ENCODE data around the gene CNTNAP1. TPM values are rescaled to one million over a fixed set of nuclear protein-coding genes. Genes with fewer than 3 reads are reported as not detected.

CNTNAP1 gene
- total RNA-seq, 1 donor from 2014 or later: 8.1 TPM

DNA sequence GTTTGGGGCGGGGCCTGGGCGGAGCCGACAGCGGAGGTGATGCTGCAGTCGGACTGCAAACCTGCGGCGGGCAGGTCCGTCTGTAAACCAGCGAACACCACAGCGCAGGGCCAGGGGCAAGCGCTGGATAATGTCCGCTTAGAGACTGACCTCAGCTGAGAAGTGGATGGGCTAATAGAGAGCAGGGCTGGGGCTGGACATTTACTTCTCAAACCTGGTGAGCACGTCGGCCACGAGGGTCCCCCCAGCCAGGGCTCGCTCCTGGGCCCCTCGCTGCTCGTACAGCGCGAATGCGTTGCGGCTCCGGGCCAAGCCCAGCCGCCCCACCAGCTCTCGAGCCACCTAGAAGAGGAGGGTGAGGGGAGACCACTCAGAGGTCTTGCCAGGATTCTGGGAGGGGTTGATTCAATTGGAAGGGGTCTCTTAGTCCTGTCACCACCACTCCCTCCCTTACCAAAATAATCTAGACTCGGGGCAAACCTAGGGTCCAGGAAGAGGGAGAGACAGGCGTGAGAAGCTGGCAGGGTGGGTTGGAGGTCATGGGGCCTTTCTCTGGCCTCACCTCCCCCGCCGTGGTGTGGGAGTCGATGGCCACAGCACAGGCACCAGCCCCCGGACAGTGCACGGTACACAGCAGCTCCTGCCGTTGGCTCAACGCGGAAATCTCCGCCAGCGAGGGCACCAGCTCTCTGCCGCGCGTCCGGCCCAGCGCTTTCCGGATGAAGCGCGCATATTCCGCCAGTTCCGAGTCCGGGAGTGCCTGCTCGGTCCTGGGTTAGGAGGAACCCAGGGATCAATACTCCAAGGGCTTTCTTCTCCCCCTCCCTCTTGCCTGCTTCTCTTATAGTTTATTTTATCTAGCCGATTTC lies 11.3 kb upstream of the CNTNAP1 start:
- DNase-seq (ENCODE audit: low spot score): no peak

DNA sequence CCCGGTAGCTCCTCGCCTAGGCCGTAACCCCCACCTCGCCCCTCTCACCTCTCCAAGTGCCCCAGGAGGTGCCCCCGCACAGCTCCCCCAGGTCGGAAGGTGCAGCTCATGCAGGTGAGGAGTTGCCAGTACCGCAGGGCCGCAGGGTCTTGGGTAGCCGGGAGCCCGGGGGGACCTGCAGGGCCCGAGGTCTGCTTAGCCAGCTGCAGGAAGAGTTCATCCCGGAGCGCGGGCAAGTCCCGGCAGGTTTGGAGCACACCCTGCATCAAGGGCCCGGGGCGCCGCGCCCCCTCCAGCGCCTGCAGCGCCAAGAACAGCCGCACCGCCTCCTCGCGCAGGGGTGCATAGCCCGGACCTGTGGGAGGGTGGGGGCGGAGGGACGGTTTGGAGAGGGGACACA lies 10.3 kb upstream of the CNTNAP1 start:
- DNase-seq (ENCODE audit: low spot score): no peak

DNA sequence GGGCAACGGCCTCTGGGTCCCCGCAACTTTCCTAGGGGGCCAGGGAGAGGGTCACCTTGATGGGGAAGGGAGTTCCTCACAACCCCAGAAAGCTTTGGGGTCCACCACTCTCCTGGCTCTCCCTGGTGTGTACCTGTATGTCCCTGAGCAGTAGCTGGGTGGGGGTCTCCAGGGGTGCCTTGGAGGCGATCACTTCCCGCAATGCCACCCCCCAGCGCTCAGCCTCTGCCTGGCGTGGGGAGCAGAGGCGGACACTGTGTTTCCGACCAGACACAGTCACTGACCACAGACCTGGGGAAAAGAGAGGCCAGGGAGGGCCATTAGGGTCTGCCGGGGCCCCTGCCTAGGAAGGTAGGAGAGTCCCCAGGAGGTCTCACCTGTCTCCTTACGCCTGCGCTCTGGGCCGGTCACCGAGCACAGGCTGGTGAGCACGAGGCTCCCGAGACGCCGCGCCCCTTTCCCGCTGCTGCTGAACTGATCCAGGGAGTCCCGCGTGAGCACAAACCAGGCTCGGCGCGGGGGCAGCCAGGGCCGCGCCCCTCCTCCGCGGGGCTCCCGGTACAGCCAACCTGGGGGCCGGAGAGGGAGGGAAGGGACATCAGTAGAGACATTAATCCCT lies 9.0 kb upstream of the CNTNAP1 start:
- DNase-seq (ENCODE audit: low spot score): no peak

GRCh38 chr17:42673885-42674754 lies 8.2 kb upstream of the CNTNAP1 start:
- DNase-seq (ENCODE audit: low spot score): no peak

DNA sequence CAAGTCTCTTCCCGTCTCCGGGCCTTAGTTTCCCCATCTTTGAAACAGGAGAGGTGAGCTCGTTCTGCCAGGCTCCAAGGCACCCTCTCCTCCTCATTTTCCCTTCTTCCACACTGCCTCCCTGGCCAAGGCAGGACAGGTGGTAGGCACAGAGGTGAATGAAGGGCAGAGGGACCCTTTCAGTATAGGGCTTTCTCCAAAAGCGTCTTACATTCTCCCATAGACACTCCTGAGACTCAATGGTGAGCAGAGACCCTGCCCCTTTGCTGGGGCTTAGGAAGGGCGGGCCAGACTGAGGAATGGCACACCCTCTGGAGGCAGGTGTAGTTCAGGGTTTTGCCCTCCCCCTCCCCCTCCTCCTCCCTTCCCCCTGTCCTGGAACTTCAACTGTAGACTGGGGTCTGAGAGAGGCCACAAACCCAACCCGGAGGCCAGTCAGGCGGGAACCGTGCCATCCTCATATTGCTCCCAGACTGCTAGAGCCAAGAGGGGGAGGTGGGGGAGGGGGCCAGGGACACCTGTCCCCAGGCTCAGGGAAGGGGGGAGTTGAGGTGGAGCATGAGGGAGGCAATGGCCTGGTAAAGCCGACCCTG lies 7.5 kb upstream of the CNTNAP1 start:
- DNase-seq (ENCODE audit: low spot score): no peak

DNA sequence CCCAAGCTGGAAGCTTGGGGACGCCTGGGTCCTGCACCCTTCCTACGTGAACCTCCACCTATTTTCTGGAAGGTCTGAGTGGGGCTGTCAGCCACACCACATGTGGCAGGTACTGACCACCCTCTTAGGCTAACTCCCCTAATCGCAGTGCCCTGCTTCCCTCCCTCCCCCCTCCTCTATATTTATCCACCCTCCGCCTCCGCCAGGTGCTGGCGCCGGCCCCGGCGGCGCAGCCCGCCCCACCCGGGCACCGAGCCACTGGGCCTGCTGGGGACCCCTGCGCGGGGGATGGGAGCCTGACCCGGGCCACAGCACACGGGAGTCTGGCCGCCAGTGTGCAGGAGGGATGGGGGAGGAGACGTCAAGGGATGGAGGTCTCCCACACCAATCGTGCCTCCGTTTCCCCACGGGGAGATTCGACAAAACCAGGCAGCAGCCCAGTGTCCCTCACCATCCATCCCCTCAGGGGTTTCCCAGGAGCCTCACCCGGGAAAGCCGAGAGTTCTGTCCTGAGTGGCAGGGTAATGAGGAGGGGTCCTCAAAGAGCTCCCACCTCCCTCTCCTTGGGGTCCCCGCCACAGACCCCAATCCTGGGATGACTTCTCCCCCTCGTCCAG lies 6.9 kb upstream of the CNTNAP1 start:
- DNase-seq (ENCODE audit: low spot score): no peak

DNA sequence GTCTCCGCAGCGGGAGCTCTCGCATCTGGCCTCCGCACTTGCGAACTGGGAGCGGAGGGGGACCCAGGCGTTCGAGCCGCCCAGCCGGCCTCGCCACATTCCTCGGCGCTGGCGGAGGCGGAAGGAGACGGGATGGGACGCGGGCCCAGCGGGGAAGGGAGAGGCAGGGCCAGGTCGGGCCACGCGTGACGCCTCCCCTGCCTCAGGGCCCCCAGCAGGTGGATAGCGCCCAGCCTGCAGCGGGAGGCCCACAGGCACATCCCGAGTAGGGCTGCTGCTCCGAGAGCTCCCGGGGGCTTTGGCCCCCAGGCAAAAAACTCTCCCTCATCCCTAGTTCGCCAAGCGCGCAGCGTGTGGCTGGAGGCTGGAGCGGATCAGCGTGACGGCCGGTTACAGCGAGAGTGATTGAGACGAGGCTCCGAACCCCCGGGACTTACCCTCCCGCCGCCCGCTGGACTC lies 6.3 kb upstream of the CNTNAP1 start:
- peak; percentile 64 for DNase-seq (ENCODE audit: low spot score)

DNA sequence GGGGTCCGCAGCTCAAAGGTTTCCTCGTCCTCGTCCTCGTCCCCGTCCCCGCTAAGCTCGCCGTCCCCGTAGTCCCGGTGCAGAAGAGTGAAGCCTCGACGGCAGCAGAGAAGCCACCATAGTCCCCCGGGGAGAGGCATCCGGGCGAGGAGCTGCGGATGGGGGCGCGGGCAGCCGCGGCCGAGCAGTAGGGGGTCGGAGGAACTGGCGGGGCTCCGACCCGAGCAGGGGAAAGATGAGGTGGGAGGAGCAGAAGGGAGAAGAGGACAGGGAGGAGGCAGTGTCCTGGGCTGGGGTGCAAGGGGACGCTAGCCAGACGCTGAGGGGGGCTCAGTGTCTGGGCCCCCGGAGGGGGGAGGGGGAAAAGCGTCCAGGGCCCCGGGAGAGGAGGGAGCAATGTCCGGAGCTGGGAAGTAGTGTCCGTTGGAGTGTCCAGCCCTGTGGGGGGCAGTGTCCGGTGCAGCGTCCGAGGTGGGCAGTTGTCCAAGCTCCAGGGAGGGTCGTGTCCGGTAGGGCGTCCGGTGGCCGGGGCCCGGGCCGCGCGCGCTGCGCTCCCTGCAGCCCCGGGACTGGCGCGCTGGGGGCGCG lies 5.8 kb upstream of the CNTNAP1 start, which contains the start of gene PLEKHH3:
Gene PLEKHH3 (minus strand): TSS at position 571 of the 588 bp plus-strand sequence. CDS start 431 bp downstream, at position 140.
- DNase-seq (ENCODE audit: low spot score): no peak

DNA sequence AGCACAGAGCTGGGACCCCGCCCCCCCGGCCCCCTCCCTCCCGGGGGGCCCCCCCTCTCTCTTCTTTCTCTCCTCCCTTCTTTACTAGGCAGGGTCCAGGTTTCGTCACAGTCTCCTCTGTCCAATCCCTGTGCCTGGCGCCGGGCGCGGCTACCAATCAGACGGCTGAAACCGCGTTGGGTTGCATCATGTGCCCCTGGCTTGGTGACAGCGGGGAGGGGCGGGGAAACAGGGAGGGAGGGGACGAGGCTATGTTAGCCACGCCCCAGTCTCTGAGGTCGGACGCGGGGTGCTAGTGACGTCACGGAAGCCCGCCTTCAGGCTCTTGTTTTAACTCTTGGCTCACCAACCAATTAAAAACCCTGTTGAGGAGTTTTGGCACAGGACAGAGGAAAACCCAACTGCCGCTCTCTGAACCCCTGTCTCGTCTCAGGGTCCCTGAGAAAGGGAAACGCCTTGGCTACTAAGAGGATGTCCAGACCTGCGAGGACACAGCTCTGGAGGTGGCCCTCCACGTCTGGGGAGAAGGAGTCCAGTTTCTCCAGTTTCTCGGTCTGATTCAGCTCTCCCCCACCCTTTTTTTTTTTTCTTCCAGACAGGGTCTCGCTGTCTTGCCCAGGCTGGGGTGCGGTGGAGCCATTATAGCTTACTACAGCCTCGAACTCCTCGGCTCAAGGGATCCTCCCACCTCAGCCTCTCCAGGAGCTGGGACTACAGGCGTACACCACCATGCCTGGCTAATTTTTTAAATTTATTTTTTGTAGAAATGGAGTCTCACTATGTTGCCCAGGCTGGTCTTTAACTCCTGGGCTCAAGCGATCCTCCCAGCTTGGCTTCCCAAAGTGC lies 5.1 kb upstream of the CNTNAP1 start:
- DNase-seq (ENCODE audit: low spot score): peak; percentile 100

DNA sequence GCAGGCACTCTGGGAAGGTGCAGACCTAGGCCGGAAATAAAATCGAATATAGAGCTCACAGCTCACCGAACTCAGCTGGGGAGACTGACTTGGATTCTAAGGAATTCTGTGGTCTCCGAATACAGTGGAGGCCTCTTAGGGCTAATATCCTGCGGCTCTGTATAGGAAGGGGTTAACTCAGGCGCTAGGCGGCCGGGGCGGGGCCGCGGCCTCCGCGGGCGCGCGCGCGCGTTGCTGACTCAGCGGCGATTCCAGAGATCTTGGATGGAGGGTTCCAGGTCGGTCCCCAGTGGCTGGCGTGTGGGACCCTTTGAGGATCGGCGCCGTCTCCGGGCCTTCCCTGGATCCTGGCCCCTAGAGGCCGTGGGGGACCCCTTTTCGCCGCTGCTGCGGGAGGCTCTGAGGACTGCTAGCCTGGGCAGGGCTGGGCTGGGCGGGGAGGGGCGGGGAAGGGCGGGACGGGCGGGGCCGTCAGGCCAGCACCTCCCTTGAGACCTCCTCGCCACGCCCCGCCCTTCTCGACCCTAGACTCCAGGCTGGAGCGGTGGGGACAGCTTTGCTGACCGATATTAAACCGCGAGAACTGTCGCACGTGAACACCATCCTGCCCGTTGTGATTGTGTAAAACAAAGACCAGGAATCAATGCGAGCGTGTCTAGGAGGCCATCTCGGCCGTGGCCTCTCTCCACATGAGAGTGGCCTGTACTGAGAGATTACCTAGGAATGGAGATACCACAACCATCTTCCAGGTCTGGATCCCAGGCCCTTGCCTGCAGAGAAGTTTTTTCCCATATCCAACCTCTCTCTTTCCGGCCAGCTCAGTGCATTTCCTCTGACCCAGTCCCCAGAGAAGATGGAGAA lies 4.2 kb upstream of the CNTNAP1 start:
- peak; percentile 84 for DNase-seq (ENCODE audit: low spot score)

GRCh38 chr17:42678951-42679491 lies 3.3 kb upstream of the CNTNAP1 start:
- DNase-seq (ENCODE audit: low spot score): peak; percentile 36

- peak; percentile 78 for DNase-seq (ENCODE audit: low spot score)
Observed at GRCh38 chr17:42679492-42680330, 2.6 kb upstream of the CNTNAP1 start.

DNA sequence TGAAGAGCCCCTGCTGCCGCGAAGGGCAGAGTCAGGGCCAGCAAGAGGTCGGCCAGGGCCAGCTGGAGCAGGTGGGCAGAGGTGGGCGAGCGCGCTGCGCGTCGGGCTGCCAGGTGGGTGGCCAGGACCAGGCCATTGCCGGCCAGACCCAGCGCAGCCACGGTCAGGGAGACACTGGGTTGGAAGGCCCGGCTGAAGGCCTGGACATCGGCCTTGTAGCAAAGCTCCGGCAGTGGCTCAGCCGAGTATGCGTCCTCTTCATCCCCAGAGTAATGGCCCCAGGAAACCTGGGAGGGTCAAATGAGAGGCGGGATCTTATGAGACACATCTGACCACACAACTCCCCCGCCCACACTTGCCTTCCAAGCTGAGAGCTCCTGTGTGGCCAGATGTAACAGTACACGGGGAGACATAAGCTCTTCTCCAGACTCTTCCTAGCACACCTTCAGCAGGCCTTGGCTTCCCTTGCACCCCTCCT lies 2.0 kb upstream of the CNTNAP1 start:
- no peak for DNase-seq (ENCODE audit: low spot score)

DNA sequence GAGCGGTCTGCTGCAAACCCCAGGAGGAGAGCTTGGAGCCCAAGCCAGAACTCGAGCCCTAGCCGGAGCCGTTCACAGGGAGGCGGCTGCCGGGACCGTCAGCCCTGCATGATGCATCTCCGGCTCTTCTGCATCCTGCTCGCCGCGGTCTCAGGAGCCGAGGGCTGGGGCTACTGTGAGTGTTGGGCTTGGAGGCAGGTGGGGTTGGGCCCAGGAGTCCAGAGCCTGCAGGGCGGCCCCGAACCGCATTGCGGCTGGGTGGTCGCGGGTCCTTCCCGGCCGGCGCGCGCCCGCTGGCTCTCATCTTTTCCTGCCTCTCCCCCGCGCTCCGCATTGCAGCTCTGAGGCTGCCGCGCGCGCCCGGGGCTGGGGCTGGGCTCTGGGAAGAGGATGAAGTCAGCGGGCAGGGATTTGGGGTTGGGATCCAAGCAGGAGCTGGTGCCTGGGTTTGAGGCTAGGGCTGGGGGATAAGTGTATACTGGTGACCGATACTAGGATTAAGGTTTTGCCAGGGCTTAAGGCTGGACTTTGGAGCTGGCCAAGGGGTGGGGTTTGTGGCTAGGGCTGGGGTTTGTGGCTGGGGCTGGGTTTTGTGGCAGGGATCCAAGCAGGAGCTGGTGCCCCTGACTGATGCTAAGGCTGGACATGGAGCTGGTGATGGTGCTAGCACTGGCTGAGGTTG lies 532 bp downstream of the CNTNAP1 start:
- no peak for DNase-seq (ENCODE audit: low spot score)

DNA sequence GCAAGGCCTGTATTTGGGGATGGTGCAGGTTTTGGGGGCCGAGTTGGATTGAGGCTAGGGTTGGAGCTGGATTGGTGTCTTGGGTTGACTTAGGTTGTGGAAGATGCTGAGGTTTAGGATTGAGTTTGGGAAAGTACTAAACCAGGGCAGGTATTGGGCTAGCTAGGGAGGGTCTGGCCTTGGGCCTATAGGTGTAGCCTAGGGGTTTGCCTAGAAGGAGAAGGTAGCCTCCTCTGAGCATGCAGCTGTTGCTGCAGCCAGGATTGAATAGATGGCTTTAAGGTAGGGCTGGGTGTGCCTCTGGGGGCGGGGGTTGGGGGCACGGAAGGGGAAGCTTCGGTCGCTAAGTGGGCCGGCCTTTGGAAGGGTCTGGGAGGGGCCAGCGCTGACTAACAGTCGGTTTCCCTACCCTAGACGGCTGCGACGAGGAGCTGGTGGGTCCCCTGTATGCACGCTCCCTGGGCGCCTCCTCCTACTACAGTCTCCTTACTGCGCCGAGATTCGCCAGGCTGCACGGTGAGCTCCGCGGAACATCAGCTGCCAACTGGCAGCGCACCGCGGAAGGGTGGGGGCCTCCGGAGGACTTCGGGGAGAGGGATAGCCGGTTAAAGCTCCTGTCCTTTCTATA lies 1.2 kb downstream of the CNTNAP1 start:
- no peak for DNase-seq (ENCODE audit: low spot score)

DNA sequence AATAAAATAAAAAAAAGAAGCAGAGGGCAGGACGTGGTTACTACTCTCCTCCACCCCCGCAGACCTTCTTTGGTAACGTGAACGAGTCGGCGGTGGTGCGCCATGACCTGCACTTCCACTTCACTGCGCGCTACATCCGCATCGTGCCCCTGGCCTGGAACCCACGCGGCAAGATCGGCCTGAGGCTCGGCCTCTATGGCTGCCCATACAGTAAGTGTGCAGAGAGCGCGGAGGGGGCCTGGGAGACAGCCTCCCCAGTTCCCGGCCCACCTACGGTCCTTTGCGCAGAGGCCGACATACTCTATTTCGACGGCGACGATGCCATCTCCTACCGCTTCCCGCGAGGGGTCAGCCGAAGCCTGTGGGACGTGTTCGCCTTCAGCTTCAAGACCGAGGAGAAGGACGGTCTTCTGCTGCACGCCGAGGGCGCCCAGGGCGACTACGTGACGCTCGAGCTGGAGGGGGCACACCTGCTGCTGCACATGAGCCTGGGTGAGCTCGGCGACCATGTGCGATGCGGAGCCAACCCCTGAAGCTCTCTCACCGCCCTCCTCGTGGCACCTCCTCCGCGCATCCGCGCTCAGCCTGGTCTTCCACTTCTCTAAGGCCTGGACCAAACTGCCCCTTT lies 2.7 kb downstream of the CNTNAP1 start:
- DNase-seq (ENCODE audit: low spot score): no peak

Measured in mucosa of gallbladder (tissue), 1 donor.